Measurements from ENCODE around the gene GIMAP7. TPM values are rescaled to one million over a fixed set of nuclear protein-coding genes. Genes with fewer than 3 reads are reported as not detected.
"Not testable (repeated sequence)": the region's sequence is repeated elsewhere in the genome, so short reads cannot be mapped to it uniquely, and the experiment has no call there.

The GIMAP7 gene
- total RNA-seq, 1 experiment from 2014 or later: not detected

- Histone ChIP-seq H3K79me2 (ENCODE audit: low read length) (no peaks in the 10 kb centered on the region), H3K36me3 (ENCODE audit: low read depth, low read length) (no peaks in the 10 kb centered on the region), H3K27ac (ENCODE audit: low read length) (no peak overlapping the region), H3K4me3 (ENCODE audit: low read length) (no peak overlapping the region), H3K27me3 (ENCODE audit: low read length) (no peaks in the 10 kb centered on the region; the same call in 1 of the 2 replicates), H3F3A (ENCODE audit: low read length, unreplicated experiment) (no peaks in the 10 kb centered on the region), H3K4me2 (ENCODE audit: low read length) (no peak overlapping the region), H3K9me2 (replicated peaks; ENCODE audit: low read length) (no peaks in the 10 kb centered on the region), H3K4me1 (ENCODE audit: insufficient read depth, low read length) (no peaks in the 10 kb centered on the region), H3K9ac (ENCODE audit: low read length) (no peak overlapping the region), H3K9me3 (ENCODE audit: low read length) (no peaks in the 10 kb centered on the region), H4K20me1 (ENCODE audit: low read length) (no peaks in the 10 kb centered on the region), H2AFZ (ENCODE audit: low read length) (no peak overlapping the region)
- TF ChIP-seq EZH2 (IDR thresholded peaks at IDR 0.05; ENCODE audit: low read length, unreplicated experiment): no peak
- TF ChIP-seq EZH2phosphoT487 (IDR thresholded peaks at IDR 0.05; ENCODE audit: borderline replicate concordance, low read length): no peak
- POLR2A ChIA-PET (ENCODE audit: unreplicated experiment): interaction anchor here (0.6 kb wide), 1 partner anchor 10 kb away, joined by 3 read pairs; no protein-coding TSS in a partner anchor
- DNase-seq (no peak), ATAC-seq (no peak)
- CTCF ChIA-PET: no interaction called here
- BruUV-seq (replicated peaks): no TSS peak
- intact Hi-C loops (cut with micrococcal nuclease): no loop called here
Measured at GRCh38 chr7:150489782-150490181, 24.9 kb upstream of the GIMAP7 start.

- H3K4me3 ChIP-seq (ENCODE audit: low read length); H3K4me1 ChIP-seq (ENCODE audit: insufficient read depth, low read length); DNase-seq; CTCF ChIA-PET; H2AFZ ChIP-seq (ENCODE audit: low read length); H3K9me2 ChIP-seq (replicated peaks; ENCODE audit: low read length); H3K9ac ChIP-seq (ENCODE audit: low read length); ATAC-seq; H3K79me2 ChIP-seq (ENCODE audit: low read length); H3K4me2 ChIP-seq (ENCODE audit: low read length); BruUV-seq (replicated peaks); H4K20me1 ChIP-seq (ENCODE audit: low read length); H3K36me3 ChIP-seq (ENCODE audit: low read depth, low read length); intact Hi-C loops (cut with micrococcal nuclease); H3K27me3 ChIP-seq (ENCODE audit: low read length); H3F3A ChIP-seq (ENCODE audit: low read length, unreplicated experiment); POLR2A ChIA-PET (ENCODE audit: unreplicated experiment); H3K9me3 ChIP-seq (ENCODE audit: low read length); H3K27ac ChIP-seq (ENCODE audit: low read length): not testable (repeated sequence)
Measured at GRCh38 chr7:150493442-150493841, 21.2 kb upstream of the GIMAP7 start.

- intact Hi-C loops (cut with micrococcal nuclease): no loop called here
- Histone ChIP-seq H3K27ac (ENCODE audit: low read length) (no peak overlapping the region), H3K79me2 (ENCODE audit: low read length) (no peaks in the 10 kb centered on the region), H3K9me2 (replicated peaks; ENCODE audit: low read length) (no peaks in the 10 kb centered on the region), H3K4me3 (ENCODE audit: low read length) (no peak overlapping the region), H3K9ac (ENCODE audit: low read length) (no peak overlapping the region), H3K36me3 (ENCODE audit: low read depth, low read length) (no peaks in the 10 kb centered on the region), H3K4me2 (ENCODE audit: low read length) (no peak overlapping the region), H3K4me1 (ENCODE audit: insufficient read depth, low read length) (no peaks in the 10 kb centered on the region), H2AFZ (ENCODE audit: low read length) (no peak overlapping the region), H4K20me1 (ENCODE audit: low read length) (no peaks in the 10 kb centered on the region), H3K27me3 (ENCODE audit: low read length) (peaks cover under 1% of the 10 kb centered on the region; the same call in 1 of the 2 replicates), H3F3A (ENCODE audit: low read length, unreplicated experiment) (no peaks in the 10 kb centered on the region), H3K9me3 (ENCODE audit: low read length) (no peaks in the 10 kb centered on the region)
- no TSS peak for BruUV-seq (replicated peaks)
- ChIA-PET POLR2A (ENCODE audit: unreplicated experiment) (interaction anchor here (0.6 kb wide), 1 partner anchor 24 kb away, joined by 3 read pairs; no protein-coding TSS in a partner anchor), CTCF (no interaction called here)
- TF ChIP-seq CTCF (conservative IDR thresholded peaks at IDR 0.05; ENCODE audit: low read depth, low read length): no peak
- TF ChIP-seq EZH2 (IDR thresholded peaks at IDR 0.05; ENCODE audit: low read length, unreplicated experiment): no peak
- TF ChIP-seq EZH2phosphoT487 (IDR thresholded peaks at IDR 0.05; ENCODE audit: borderline replicate concordance, low read length): no peak
- DNase-seq: no peak
- no peak for ATAC-seq
Measured at GRCh38 chr7:150502519-150502918, 12.2 kb upstream of the GIMAP7 start.

GRCh38 chr7:150503155-150503554, 11.5 kb upstream of the GIMAP7 start:
- DNase-seq: no peak
- no peak for ATAC-seq
- Histone ChIP-seq H4K20me1 (ENCODE audit: low read length) (no peaks in the 10 kb centered on the region), H3K79me2 (ENCODE audit: low read length) (no peaks in the 10 kb centered on the region), H3K27ac (ENCODE audit: low read length) (no peak overlapping the region), H2AFZ (ENCODE audit: low read length) (no peak overlapping the region), H3K9me2 (replicated peaks; ENCODE audit: low read length) (no peaks in the 10 kb centered on the region), H3K36me3 (ENCODE audit: low read depth, low read length) (no peaks in the 10 kb centered on the region), H3K4me1 (ENCODE audit: insufficient read depth, low read length) (no peaks in the 10 kb centered on the region), H3K4me2 (ENCODE audit: low read length) (no peak overlapping the region), H3K4me3 (ENCODE audit: low read length) (no peak overlapping the region), H3F3A (ENCODE audit: low read length, unreplicated experiment) (no peaks in the 10 kb centered on the region), H3K9me3 (ENCODE audit: low read length) (no peaks in the 10 kb centered on the region), H3K27me3 (ENCODE audit: low read length) (peaks cover 7% of the 10 kb centered on the region), H3K9ac (ENCODE audit: low read length) (no peak overlapping the region)
- POLR2A ChIA-PET (ENCODE audit: unreplicated experiment): no interaction called here
- TF ChIP-seq CTCF (conservative IDR thresholded peaks at IDR 0.05; ENCODE audit: low read depth, low read length): no peak
- TF ChIP-seq EZH2phosphoT487 (IDR thresholded peaks at IDR 0.05; ENCODE audit: borderline replicate concordance, low read length): no peak
- no peak for TF ChIP-seq EZH2 (IDR thresholded peaks at IDR 0.05; ENCODE audit: low read length, unreplicated experiment)
- BruUV-seq (replicated peaks): no TSS peak
- intact Hi-C loops (cut with micrococcal nuclease): no loop called here
- CTCF ChIA-PET: no interaction called here
